HG03159 (cell line): ENCODE measurements around the gene TBC1D14.

Experiments used
- ATAC-seq: cut with Tn5 transposase; IDR thresholded peaks from one replicate; pipeline ENCODE4 v1.9.1; 2021; ENCODE audit warnings: mild to moderate bottlenecking, moderate library complexity; ENCODE audit not compliant: unreplicated experiment

Gene TBC1D14

GRCh38 chr4:6928081-6928480, 18.5 kb downstream of the TBC1D14 start:
- no peak for ATAC-seq

GRCh38 chr4:6929339-6929811, 19.7 kb downstream of the TBC1D14 start:
- ATAC-seq = no peak

DNA sequence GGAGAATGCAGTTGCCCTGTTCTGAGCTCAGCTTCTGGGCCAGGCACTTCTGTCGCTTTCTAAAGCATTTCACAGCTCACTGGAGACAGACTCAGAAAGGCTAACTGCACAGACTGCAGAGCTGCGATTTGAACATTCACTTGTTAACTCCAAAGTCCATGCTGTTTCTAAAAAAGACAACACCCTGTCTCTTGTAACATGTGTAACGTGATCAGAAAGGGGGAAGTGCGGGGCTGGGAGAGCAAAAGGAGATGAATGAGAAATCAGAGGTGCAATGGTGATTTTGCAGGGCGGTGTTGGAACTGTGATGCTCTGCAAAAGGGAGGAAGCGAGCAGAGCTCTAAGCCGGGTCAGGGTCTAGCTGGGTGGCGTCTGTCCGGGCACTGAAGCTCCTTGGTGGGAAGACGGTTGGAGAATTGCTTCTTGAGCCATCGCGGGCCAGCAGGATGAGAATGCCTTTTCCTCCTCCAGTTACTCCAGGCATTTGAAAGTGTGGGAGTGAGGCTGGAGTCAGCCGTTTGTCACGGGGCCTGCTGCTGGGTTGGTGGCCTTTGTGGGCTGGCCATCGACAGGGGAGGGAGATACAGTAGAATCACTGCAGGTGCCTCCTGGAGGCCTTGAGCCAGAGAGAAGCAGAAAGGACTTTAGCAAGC, 20.3 kb downstream of the TBC1D14 start:
- no peak for ATAC-seq

DNA sequence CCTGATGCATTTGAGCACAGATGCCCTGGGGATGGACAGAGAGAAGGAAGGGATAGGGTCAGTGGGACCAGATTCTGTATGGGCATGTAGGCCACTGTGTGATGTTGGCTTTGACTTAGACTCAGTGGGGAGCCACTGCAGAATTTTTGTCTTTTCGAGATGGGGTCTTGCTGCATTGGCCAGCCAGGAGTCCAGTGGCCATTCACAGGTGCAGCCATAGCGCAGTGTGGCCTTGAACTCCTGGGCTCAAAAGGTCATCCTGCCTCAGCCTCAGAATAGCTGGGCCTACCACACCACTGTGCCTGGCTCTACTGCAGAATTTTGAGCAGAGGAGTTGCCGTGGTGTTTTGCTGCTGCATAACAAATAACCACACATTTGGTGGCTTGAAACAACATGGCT, 22.8 kb downstream of the TBC1D14 start:
- no peak for ATAC-seq

DNA sequence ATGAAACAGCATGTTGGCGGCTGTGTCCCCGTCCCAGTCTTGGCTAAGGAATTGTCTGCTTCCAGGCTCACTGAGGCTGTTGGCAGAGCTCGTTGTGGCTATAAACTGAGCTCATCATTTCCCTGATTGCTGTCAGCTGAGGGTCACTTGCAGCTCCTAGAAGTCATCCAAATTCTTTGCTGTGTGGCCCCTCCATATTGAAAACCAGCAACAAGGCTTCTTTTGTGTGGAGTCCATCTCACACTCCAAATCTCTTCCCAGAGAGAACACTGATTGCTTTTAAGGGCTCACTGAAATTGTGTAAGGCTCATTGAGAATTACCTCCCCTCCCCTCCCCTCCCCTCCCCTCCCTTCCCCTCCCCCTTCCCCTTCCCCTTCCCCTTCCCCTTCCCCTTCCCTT, 23.3 kb downstream of the TBC1D14 start:
- ATAC-seq = no peak

DNA sequence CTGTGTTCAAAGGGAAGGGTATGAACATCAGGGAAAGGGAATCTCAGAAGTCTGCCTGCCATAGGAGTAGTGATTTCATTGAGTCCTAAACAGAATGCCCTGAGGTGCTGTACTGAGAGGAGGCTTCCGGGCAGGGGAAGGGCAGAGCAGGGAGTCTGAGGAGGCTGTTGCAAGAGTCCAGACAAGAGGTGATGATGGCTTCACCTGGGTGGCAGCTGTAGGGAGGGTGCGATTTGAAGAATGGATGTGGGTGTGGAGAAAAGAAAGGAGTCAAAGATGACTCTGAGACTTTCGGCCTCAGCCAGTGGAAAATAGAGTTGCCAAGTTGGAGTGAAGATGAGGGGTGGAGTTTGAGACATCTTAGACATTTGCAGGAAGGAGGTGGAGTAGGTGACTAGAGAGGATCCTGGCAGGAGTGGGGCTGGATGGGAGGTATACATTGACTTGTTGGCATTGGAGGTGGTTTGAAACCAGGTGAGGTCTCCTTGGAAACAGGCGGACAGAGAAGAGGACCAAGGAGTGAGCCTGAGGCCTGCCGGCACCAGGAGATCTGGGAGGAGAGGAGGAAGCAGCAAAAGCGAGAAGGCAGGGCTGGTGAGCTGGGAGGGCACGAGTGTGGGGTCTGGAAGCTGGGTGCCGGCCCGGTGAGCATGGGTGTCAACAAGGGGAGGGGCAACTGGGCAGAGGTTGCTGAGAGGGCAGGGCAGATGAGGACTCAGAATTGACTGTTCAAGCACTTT, 24.2 kb downstream of the TBC1D14 start:
- ATAC-seq = no peak

DNA sequence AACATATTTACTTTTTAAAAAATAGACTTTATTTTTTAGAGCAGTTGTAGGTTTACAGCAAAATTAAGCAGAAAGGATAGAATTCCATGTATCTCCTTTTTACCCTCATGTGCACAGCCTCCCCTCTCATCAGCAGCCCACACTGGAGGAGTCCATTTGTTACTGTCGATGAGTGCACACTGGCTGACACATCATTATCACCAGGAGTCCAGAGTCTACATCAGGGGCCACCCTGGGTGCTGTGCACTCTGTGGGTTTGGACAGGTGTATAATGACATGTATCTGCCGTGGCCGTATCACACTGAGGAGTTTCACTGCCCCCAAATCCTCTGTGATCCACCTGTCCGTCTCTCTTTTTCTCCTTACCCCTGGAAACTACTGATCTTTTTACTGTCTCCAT, 26.3 kb downstream of the TBC1D14 start:
- ATAC-seq = no peak

DNA sequence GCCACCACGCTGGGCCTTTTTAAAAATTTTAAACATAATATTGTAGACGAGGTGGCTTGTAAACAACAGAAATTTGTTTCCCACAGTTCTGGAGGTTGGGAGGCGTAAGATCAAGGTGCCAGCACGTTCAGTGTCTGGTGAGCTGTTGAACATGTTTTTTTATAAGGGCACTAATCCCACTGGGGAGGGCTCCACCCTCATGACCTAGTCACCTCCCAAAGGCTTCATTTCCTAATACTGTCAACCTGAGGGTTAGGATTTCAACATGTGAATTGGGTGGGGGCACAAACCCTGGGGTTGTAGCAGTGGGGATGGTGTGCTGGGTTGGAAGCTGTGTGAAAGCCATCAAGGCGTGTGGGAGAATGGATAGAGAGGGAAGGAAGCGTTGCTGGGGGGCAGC, 27.6 kb downstream of the TBC1D14 start:
- no peak for ATAC-seq

GRCh38 chr4:6937754-6938153, 28.1 kb downstream of the TBC1D14 start:
- no peak for ATAC-seq

GRCh38 chr4:6938237-6938636, 28.6 kb downstream of the TBC1D14 start:
- no peak for ATAC-seq

- ATAC-seq = no peak
Observed at GRCh38 chr4:6938647-6939271, 29.1 kb downstream of the TBC1D14 start.

DNA sequence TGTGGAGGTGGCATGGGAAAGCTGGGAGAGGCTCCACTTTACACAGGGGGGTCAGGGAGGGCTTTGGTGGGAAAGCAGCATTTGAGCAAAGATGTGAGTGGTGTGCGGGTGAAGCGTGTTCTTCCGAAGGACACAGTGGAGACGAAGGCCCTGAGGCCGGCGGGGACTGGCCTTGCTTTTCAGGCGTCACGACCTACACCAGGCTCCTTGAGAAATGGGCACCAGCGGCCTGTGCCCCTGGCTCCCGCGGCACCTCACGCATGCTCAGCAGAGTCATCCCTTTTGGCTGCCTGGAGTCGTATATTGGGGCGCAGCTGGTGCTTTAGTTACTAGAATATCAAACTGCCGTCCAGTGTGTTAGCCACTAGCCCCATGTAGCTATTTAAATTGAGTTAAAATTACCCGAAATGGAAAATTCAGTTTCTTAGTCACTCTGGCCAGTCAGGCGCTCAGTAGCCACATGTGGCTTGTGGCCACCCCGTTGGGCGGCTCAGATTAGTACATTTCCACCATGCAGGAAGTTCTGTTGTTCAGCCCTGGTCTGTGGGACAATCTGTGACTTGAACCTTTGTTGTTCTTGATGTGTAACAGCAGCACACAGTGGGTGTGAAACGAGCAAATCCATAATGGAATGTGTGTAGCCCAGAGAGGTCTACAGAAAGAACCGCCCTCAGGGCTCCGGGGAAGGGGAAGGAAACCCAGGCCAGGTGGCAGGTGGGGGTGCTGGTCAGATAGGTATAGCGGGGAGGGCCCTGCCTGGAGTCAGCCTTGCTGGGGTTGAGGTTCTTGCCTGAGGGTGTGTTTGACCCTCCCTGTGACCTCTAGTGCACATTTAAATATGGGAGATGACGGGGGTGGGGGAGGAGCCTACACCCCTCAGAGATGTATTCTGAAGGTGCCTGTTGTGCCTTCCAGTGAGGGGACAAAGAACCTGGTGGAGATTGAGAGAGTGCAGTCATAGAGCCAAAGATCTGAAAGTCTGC, 30.4 kb downstream of the TBC1D14 start:
- ATAC-seq = no peak

DNA sequence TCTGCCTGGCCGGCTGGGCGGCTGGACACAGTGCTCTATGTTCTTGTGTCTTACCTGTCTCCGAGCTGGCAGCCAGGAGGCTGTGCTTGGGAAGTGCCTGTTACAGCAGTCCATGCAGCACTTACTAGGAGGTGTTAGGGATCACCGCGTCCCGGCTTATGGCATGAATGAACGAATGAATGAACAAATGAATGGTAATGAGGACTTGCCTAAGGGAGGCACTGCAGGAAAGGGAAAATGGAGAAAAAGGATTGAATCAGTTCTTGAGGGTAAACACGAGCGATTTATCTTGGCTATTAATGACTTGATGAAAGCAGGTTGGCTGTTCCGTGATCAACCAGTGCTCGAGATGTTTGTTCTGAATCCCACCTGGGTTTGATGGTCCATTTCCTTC, 31.1 kb downstream of the TBC1D14 start:
- no peak for ATAC-seq

GRCh38 chr4:6941796-6942195, 32.2 kb downstream of the TBC1D14 start:
- no peak for ATAC-seq

DNA sequence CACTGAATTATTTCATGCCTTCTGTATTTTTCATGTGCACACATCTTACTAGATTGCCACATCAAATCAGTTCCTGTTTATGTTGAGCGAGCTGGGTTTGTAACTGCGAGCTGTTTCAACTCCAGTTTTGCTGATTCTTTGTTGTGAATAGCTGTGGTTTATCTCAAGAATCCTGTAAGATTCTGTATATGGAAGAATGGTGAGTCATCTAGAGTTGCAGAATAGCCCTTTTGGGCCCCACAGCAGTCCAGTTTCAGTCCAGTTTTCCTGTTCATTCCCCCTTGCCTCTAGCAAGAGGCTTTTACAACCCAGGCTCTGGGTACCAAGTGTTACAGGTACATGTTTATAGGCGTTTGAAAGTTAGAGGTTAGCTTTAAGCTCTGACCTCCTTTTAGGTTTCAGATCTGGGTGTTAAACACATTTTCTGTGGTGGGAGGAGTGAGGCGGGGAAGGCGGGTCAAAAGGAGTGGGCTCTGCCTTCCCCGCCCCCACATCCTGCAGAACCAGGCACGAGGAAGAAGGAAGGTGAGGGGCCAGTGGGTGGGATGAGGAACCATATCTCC, 32.7 kb downstream of the TBC1D14 start:
- peak; percentile 57 for ATAC-seq

DNA sequence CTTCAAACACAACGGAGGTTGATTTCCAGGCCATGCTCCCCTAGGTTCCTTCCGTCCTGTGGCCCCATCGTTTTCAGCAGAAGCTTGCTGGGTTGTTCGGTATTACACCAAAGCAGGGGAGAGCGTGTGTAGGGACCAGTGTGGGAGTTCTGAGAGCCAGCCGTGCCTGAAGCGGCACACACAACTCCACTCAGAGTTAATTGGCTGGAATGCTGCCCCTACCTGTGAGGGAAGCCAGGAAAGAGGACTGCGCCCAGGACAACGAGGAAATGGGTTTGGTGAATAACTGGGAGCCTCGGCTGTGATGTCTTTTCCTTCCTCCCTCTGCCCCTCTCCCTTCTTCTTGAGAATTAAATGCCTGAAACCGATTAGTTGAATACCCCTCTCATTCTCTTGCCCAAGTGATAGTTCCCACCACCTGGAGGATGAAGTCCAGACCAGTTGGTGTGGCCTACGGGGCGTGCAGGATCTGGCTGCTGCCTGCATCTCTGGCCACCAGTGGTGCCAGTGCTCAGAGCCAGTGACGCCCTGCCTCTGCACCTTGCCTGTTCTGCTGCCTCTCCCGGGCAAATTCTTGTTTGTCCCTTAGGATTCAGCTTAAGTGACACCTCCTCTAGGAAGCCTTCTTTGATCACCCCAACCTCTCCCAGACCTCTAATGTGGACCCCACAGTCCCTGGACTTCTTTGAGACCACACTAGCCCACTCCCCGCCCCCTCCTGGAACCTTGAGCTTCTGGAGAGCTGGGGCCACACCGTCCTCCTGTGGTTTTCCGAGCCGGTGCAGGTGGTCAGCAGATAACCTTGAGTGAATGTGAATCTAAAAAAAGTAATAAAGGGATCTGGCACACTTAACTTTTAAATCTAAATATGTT, 33.6 kb downstream of the TBC1D14 start:
- ATAC-seq = no peak

GRCh38 chr4:6943885-6944225, 34.2 kb downstream of the TBC1D14 start:
- no peak for ATAC-seq

DNA sequence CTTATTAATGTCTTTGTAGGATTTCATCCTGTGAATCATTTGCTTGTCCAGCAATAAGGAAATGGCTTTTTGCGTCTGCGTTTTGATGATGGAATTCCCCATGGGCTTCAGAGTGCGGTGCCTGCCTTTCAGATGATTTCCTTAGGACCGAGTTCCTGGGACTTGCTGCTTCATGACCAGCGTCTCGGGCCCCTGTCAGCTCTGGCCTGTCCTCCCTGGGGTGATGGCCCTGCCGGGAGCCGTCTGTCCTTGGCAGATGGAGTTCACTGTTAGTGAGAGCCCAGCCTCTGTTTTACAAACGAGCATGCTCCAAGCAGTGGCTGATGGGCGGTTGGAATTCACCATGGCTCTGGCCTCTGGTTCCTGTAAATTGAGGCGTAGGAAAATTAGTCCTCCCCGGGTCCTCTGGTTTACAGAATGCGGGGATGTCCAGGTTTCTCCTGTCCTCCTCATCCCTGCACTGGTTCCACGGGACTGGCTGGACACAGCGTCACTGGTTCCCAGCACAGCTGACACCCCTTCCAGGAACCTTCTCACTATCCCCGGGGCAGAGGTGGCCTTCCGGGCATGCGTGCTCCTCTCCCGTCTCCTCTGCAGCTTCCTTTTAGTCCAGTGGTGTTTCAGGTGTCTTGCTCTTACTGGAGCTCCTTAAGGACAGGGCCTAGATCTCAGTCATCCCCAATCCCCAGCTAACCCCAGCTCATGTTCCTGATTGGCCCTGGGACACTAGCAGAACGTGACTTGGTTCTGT, 34.9 kb downstream of the TBC1D14 start:
- no peak for ATAC-seq

DNA sequence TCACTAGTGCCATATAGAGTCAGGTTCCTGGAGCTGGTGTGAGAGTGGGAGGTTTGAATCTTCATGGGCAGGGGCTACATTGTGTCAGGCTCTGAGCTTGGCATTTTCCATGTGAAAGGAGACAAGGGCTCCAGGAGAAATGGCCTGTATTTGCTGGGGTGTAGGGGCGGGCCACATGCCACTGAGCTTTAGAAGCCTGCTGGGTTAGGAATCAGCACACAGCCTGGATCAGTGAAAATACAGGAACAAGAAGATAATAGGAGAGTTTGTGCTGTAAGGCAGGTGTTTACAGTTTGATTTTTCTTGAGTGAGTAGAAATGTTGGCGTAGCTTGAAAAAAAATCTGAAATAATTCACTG, 35.4 kb downstream of the TBC1D14 start:
- no peak for ATAC-seq
